ENCODE measurements around the gene PAFAH1B2.
A peak's percentile ranks its signal among the peaks of the same experiment; 100 is the strongest.

Gene PAFAH1B2

DNA sequence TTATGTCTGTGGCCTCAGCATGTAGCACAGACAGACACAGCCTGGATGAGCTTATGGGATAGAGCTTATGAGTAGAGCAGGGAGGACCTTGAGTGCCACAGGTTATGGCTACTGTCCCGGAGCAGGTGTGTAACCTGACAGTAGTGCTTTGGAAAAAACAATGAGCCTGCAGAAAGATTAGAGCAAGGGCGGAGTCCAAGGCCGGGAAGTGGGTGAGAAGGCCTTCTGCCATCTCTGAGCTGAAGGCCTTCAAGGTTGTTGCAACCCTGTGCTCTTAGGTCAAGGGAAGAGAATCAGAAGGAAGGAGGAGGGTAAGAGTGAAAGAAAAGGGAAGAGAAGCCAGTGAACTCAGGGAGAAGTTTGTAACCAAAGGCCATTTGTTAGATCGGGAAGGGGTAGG is 51.2 kb downstream of the PAFAH1B2 start:
- Histone ChIP-seq H3K4me3 (ENCODE audit: low read length in 2 of 2) (no peak overlapping the region), H3K4me2 (ENCODE audit: insufficient read depth, low read length, poor library complexity, severe bottlenecking) (no peak overlapping the region), H2BK15ac (ENCODE audit: low read length) (no peak overlapping the region), H2BK120ac (ENCODE audit: low read depth, low read length) (no peak overlapping the region), H3K4me1 (ENCODE audit: control insufficient read depth in 2 of 2, insufficient read depth in 1 of 2, low read depth in 1 of 2, low read length in 2 of 2) (peaks cover 12 to 22% of the 10 kb centered on the region in 2 donors), H3K14ac (ENCODE audit: low read length) (no peak overlapping the region), H2AK5ac (ENCODE audit: low read depth, low read length) (no peak overlapping the region), H3K27ac (replicated peaks; ENCODE audit: low read length) (no peak overlapping the region), H3K9me3 (replicated peaks in 1 of 2; ENCODE audit: control insufficient read depth in 2 of 2, insufficient read depth in 1 of 2, low read depth in 1 of 2, low read length in 2 of 2) (no peaks in the 10 kb centered on the region), H4K91ac (ENCODE audit: low read depth, low read length, poor library complexity) (no peak overlapping the region), H3K36me3 (replicated peaks in 1 of 2; ENCODE audit: control insufficient read depth in 2 of 2, insufficient read depth in 2 of 2, low read length in 2 of 2) (peaks cover 10 to 20% of the 10 kb centered on the region in 2 donors), H3K27me3 (ENCODE audit: control insufficient read depth in 3 of 3, insufficient read depth in 3 of 3, low read depth in 1 of 3, low read length in 3 of 3) (no peaks in the 10 kb centered on the region), H2AFZ (ENCODE audit: low read length) (no peak overlapping the region), H3K23ac (ENCODE audit: low read depth, low read length, poor library complexity) (no peak overlapping the region), H3K79me1 (ENCODE audit: low read depth, low read length) (no peaks in the 10 kb centered on the region), H2BK5ac (ENCODE audit: low read length) (no peak overlapping the region), H3K9ac (ENCODE audit: low read depth, low read length, poor library complexity) (no peak overlapping the region), H3K18ac (ENCODE audit: low read length) (no peak overlapping the region), H3K4ac (ENCODE audit: low read length) (no peak overlapping the region), H4K8ac (ENCODE audit: low read depth, low read length) (no peak overlapping the region), H2BK12ac (ENCODE audit: low read length) (no peak overlapping the region)
- DNase-seq (ENCODE audit: low spot score), result no peak
- WGBS, 2 donors (ENCODE audit: extremely low coverage in 2 of 2, insufficient read length in 2 of 2, insufficient replicate concordance in 1 of 2), result no CpG with 5 or more reads among the region's 4 CpGs

- H3K14ac ChIP-seq (ENCODE audit: low read length), result no peak overlapping the region
- no peak overlapping the region for H3K4ac ChIP-seq (ENCODE audit: low read length)
- H3K79me1 ChIP-seq (ENCODE audit: low read depth, low read length), result no peaks in the 10 kb centered on the region
- H3K27ac ChIP-seq (replicated peaks; ENCODE audit: low read length), result no peak overlapping the region
- H3K4me1 ChIP-seq (ENCODE audit: control insufficient read depth in 2 of 2, insufficient read depth in 1 of 2, low read depth in 1 of 2, low read length in 2 of 2), result peaks cover 12 to 26% of the 10 kb centered on the region in 2 donors
- no peak overlapping the region for H3K4me2 ChIP-seq (ENCODE audit: insufficient read depth, low read length, poor library complexity, severe bottlenecking)
- H4K8ac ChIP-seq (ENCODE audit: low read depth, low read length), result no peak overlapping the region
- H3K27me3 ChIP-seq (ENCODE audit: control insufficient read depth in 3 of 3, insufficient read depth in 3 of 3, low read depth in 1 of 3, low read length in 3 of 3), result no peaks in the 10 kb centered on the region
- no peak overlapping the region for H3K23ac ChIP-seq (ENCODE audit: low read depth, low read length, poor library complexity)
- no peak overlapping the region for H2BK5ac ChIP-seq (ENCODE audit: low read length)
- H3K4me3 ChIP-seq (ENCODE audit: low read length in 2 of 2), result no peak overlapping the region
- no peak for DNase-seq (ENCODE audit: low spot score)
- peaks cover 6 to 17% of the 10 kb centered on the region in 2 donors for H3K36me3 ChIP-seq (replicated peaks in 1 of 2; ENCODE audit: control insufficient read depth in 2 of 2, insufficient read depth in 2 of 2, low read length in 2 of 2)
- H2AFZ ChIP-seq (ENCODE audit: low read length), result no peak overlapping the region
- no peak overlapping the region for H2BK15ac ChIP-seq (ENCODE audit: low read length)
- no peak overlapping the region for H4K91ac ChIP-seq (ENCODE audit: low read depth, low read length, poor library complexity)
- no peak overlapping the region for H3K9ac ChIP-seq (ENCODE audit: low read depth, low read length, poor library complexity)
- no peak overlapping the region for H2AK5ac ChIP-seq (ENCODE audit: low read depth, low read length)
- H3K9me3 ChIP-seq (replicated peaks in 1 of 2; ENCODE audit: control insufficient read depth in 2 of 2, insufficient read depth in 1 of 2, low read depth in 1 of 2, low read length in 2 of 2), result no peaks in the 10 kb centered on the region
- no peak overlapping the region for H3K18ac ChIP-seq (ENCODE audit: low read length)
- no CpG with 5 or more reads among the region's 19 CpGs for WGBS, 2 donors (ENCODE audit: extremely low coverage in 2 of 2, insufficient read length in 2 of 2, insufficient replicate concordance in 1 of 2)
- no peak overlapping the region for H2BK12ac ChIP-seq (ENCODE audit: low read length)
- no peak overlapping the region for H2BK120ac ChIP-seq (ENCODE audit: low read depth, low read length)
These were observed 51.7 kb downstream of the PAFAH1B2 start for GRCh38 chr11:117195761-117196160.

DNA sequence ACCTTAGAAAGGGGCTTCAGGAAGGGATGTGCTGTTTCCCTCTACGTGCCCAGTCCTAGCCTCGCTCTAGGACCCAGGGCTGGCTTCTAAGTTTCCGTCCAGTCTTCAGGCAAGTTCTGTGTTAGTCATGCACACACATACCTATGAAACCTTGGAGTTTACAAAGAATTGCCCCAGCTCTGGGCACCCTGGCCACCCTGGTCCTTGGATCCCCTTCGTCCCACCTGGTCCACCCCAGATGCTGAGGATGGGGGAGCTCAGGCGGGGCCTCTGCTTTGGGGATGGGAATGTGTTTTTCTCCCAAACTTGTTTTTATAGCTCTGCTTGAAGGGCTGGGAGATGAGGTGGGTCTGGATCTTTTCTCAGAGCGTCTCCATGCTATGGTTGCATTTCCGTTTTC is 52.9 kb downstream of the PAFAH1B2 start:
- H3K23ac ChIP-seq (ENCODE audit: low read depth, low read length, poor library complexity), result no peak overlapping the region
- no peak overlapping the region for H2BK120ac ChIP-seq (ENCODE audit: low read depth, low read length)
- H2BK12ac ChIP-seq (ENCODE audit: low read length), result no peak overlapping the region
- no peak overlapping the region for H4K91ac ChIP-seq (ENCODE audit: low read depth, low read length, poor library complexity)
- H3K14ac ChIP-seq (ENCODE audit: low read length), result no peak overlapping the region
- H3K4me1 ChIP-seq (ENCODE audit: control insufficient read depth in 2 of 2, insufficient read depth in 1 of 2, low read depth in 1 of 2, low read length in 2 of 2), result peaks cover 12 to 35% of the 10 kb centered on the region in 2 donors
- no peak overlapping the region for H3K4ac ChIP-seq (ENCODE audit: low read length)
- H2BK15ac ChIP-seq (ENCODE audit: low read length), result no peak overlapping the region
- H3K9me3 ChIP-seq (replicated peaks in 1 of 2; ENCODE audit: control insufficient read depth in 2 of 2, insufficient read depth in 1 of 2, low read depth in 1 of 2, low read length in 2 of 2), result no peaks in the 10 kb centered on the region
- H3K27me3 ChIP-seq (ENCODE audit: control insufficient read depth in 3 of 3, insufficient read depth in 3 of 3, low read depth in 1 of 3, low read length in 3 of 3), result no peaks in the 10 kb centered on the region
- no peak overlapping the region for H3K4me3 ChIP-seq (ENCODE audit: low read length in 2 of 2)
- peaks cover 6 to 13% of the 10 kb centered on the region in 2 donors for H3K36me3 ChIP-seq (replicated peaks in 1 of 2; ENCODE audit: control insufficient read depth in 2 of 2, insufficient read depth in 2 of 2, low read length in 2 of 2)
- no peaks in the 10 kb centered on the region for H3K79me1 ChIP-seq (ENCODE audit: low read depth, low read length)
- H2AFZ ChIP-seq (ENCODE audit: low read length), result no peak overlapping the region
- no peak for DNase-seq (ENCODE audit: low spot score)
- H3K27ac ChIP-seq (replicated peaks; ENCODE audit: low read length), result no peak overlapping the region
- H3K9ac ChIP-seq (ENCODE audit: low read depth, low read length, poor library complexity), result no peak overlapping the region
- H4K8ac ChIP-seq (ENCODE audit: low read depth, low read length), result no peak overlapping the region
- H2BK5ac ChIP-seq (ENCODE audit: low read length), result no peak overlapping the region
- H3K18ac ChIP-seq (ENCODE audit: low read length), result no peak overlapping the region
- H2AK5ac ChIP-seq (ENCODE audit: low read depth, low read length), result no peak overlapping the region
- no peak overlapping the region for H3K4me2 ChIP-seq (ENCODE audit: insufficient read depth, low read length, poor library complexity, severe bottlenecking)
- no CpG with 5 or more reads among the region's 7 CpGs for WGBS, 2 donors (ENCODE audit: extremely low coverage in 2 of 2, insufficient read length in 2 of 2, insufficient replicate concordance in 1 of 2)

DNA sequence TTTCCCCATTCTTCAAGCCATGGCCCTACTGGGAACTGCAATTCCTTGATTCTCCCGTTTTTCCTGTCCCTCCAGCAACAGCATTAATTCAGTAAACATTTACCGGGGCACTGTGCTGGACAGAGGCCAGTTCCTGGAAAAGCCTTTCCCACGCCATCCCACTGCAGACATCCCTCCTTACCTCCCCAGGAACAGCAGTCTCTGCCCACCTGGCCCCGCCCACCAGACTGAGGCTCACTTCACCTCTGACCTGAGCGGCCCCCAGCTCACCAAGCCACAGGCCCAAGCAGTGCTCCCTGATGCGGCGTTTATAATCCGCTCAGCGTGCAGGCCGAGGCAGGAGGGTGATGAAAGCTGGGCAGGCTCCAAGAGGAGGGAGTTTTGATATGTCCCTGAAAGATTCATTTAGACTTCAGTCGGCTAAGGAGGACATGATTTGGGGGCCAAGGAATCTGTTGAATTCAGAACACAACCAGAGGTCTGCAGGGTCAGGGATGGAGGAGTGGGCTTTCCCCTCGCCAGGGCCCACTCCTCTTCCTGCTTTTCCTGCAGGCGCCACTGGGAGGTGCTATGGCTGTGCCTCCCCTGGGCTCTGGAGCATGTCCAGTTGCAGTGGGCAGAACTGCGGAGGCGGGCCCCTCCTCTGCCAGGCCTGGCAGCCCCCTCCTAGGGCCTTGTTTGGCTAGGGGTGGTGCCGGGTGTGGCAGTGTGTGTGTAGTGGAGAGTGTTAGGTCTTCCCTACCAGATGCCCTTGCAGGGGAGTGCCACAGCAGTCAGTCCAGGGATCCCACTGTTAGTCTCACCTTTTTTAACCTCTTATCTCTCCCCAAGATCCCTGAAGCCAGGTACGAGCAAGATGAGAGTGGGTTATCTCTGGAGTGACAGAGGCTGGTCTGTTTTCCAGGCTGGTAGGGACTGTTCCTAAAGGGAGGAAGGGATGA is 53.7 kb downstream of the PAFAH1B2 start:
- H3K27ac ChIP-seq (replicated peaks; ENCODE audit: low read length), result peak overlapping the region; percentile 42
- peak overlapping the region; percentile 62 for H3K23ac ChIP-seq (ENCODE audit: low read depth, low read length, poor library complexity)
- peaks cover 6% of the 10 kb centered on the region in 2 donors for H3K36me3 ChIP-seq (replicated peaks in 1 of 2; ENCODE audit: control insufficient read depth in 2 of 2, insufficient read depth in 2 of 2, low read length in 2 of 2)
- no peaks in the 10 kb centered on the region for H3K9me3 ChIP-seq (replicated peaks in 1 of 2; ENCODE audit: control insufficient read depth in 2 of 2, insufficient read depth in 1 of 2, low read depth in 1 of 2, low read length in 2 of 2)
- no peak overlapping the region for H3K4ac ChIP-seq (ENCODE audit: low read length)
- H3K14ac ChIP-seq (ENCODE audit: low read length), result no peak overlapping the region
- no peak for DNase-seq (ENCODE audit: low spot score)
- H2AFZ ChIP-seq (ENCODE audit: low read length), result no peak overlapping the region
- H3K4me1 ChIP-seq (ENCODE audit: control insufficient read depth in 2 of 2, insufficient read depth in 1 of 2, low read depth in 1 of 2, low read length in 2 of 2), result peaks cover 12 to 35% of the 10 kb centered on the region in 2 donors
- no CpG with 5 or more reads among the region's 17 CpGs for WGBS, 2 donors (ENCODE audit: extremely low coverage in 2 of 2, insufficient read length in 2 of 2, insufficient replicate concordance in 1 of 2)
- H2BK120ac ChIP-seq (ENCODE audit: low read depth, low read length), result no peak overlapping the region
- peak overlapping the region; percentile 62 for H3K18ac ChIP-seq (ENCODE audit: low read length)
- H2AK5ac ChIP-seq (ENCODE audit: low read depth, low read length), result peak overlapping the region; percentile 67
- no peak overlapping the region for H2BK12ac ChIP-seq (ENCODE audit: low read length)
- no peak overlapping the region for H3K4me2 ChIP-seq (ENCODE audit: insufficient read depth, low read length, poor library complexity, severe bottlenecking)
- no peak overlapping the region for H2BK5ac ChIP-seq (ENCODE audit: low read length)
- no peak overlapping the region for H4K8ac ChIP-seq (ENCODE audit: low read depth, low read length)
- H3K79me1 ChIP-seq (ENCODE audit: low read depth, low read length), result no peaks in the 10 kb centered on the region
- no peak overlapping the region for H2BK15ac ChIP-seq (ENCODE audit: low read length)
- H3K9ac ChIP-seq (ENCODE audit: low read depth, low read length, poor library complexity), result no peak overlapping the region
- H4K91ac ChIP-seq (ENCODE audit: low read depth, low read length, poor library complexity), result no peak overlapping the region
- H3K4me3 ChIP-seq (ENCODE audit: low read length in 2 of 2), result no peak overlapping the region
- no peaks in the 10 kb centered on the region for H3K27me3 ChIP-seq (ENCODE audit: control insufficient read depth in 3 of 3, insufficient read depth in 3 of 3, low read depth in 1 of 3, low read length in 3 of 3)

Measured in neuronal stem cell (in vitro differentiated cells).